K562 (cell line): ENCODE data around the gene BRD3. TPM values are rescaled to one million over a fixed set of nuclear protein-coding genes. Genes with fewer than 3 reads are reported as not detected.

Experiments used
- ATAC-seq: fragments of 200-7000 bp; cut with Tn5 transposase; 3 replicates; pipeline ENCODE4 v1.9.1; 2020; ENCODE audit warnings: moderate library complexity
- BruUV-seq: library from RNA; stranded (reverse); fragments of 400-500 nt; replicated peaks from 2 replicates; lab custom pipeline; 2021; lab: Mats Ljungman, UMichigan
- CTCF ChIA-PET: fragments of 300-600 bp; formaldehyde crosslinking; extraction: SDS; loops from one replicate; lab custom pipeline; 2021; ENCODE audit warnings: low intra/inter-chr PET ratio; lab: Yijun Ruan, JAX
- POLR2A ChIA-PET: fragments of 300-600, 350-650 bp; sonication (Branson Sonifier 250); formaldehyde crosslinking; extraction: SDS; loops from one replicate; lab custom pipeline; 2021; ENCODE audit warnings: antibody characterized with exemption, inconsistent platforms; lab: Yijun Ruan, JAX
- DNase-seq, 4 experiments: peaks; one replicate each; pipeline versions ENCODE4 v3.0.0 to v3.0.0-alpha.2; 2011 to 2018; ENCODE audit warnings: low spot score in 3 of 4, mixed read lengths in 3 of 4; ENCODE audit errors: extremely low read depth in 1 of 4
- FAIRE-seq: peaks from 2 replicates; lab custom pipeline; 2011; peaks lifted over from hg19 to GRCh38; lab: Jason Lieb, UNC
- H2AFZ ChIP-seq: 2 replicates; pipeline ENCODE4 v1.6.0; 2011; ENCODE audit warnings: low read depth, low read length, control low read depth, inconsistent platforms
- H3K27ac ChIP-seq: fragments of 200-600 bp; 3 replicates; pipeline ENCODE4 v1.8.0; 2011; ENCODE audit warnings: low read depth, mild to moderate bottlenecking, control low read depth, inconsistent platforms, low read length, moderate library complexity, mixed read lengths; ENCODE audit errors: extremely low read depth
- H3K27me3 ChIP-seq, 2 experiments: fragments of 300-600 bp in 1 of 2; 2 replicates in 1 of 2; 3 replicates in 1 of 2; pipeline versions ENCODE4 v1.6.0 to v1.8.0; 2011; ENCODE audit warnings: inconsistent platforms in 2 of 2, low read length in 2 of 2, mild to moderate bottlenecking in 1 of 2, mixed read lengths in 1 of 2, moderate library complexity in 1 of 2; ENCODE audit not compliant: control insufficient read depth in 2 of 2, insufficient read depth in 2 of 2
- H3K36me3 ChIP-seq: fragments of 300-600 bp; 3 replicates; pipeline ENCODE4 v1.8.0; 2011; ENCODE audit warnings: mild to moderate bottlenecking, low read length, inconsistent platforms; ENCODE audit not compliant: control insufficient read depth, insufficient read depth
- H3K4me1 ChIP-seq, 2 experiments: fragments of 200-600 bp in 1 of 2; replicated peaks in 1 of 2; 2 replicates in 1 of 2; 3 replicates in 1 of 2; pipeline versions ENCODE4 v1.5.1 to v1.8.0; 2011; ENCODE audit warnings: inconsistent platforms in 2 of 2, low read length in 2 of 2, mild to moderate bottlenecking in 1 of 2, mixed read lengths in 1 of 2, moderate library complexity in 1 of 2; ENCODE audit not compliant: control insufficient read depth in 2 of 2, insufficient read depth in 2 of 2
- H3K4me2 ChIP-seq: 2 replicates; pipeline ENCODE4 v1.6.1; 2011; ENCODE audit warnings: low read length, control low read depth, inconsistent platforms, mixed read lengths; ENCODE audit not compliant: insufficient read depth
- H3K4me3 ChIP-seq: fragments of 200-600 bp; sonication (generic), shearing (Covaris generic); 2 replicates; pipeline ENCODE4 v1.5.1; 2016; ENCODE audit warnings: control low read depth, inconsistent platforms
- H3K79me2 ChIP-seq: fragments of 200-600 bp; 3 replicates; pipeline ENCODE4 v1.8.0; 2011; ENCODE audit warnings: low read length, inconsistent platforms; ENCODE audit not compliant: control insufficient read depth, insufficient read depth
- H3K9ac ChIP-seq, 2 experiments: 2 replicates each; pipeline versions ENCODE4 v1.6.0 to v1.6.1; 2011; ENCODE audit warnings: low read depth in 2 of 2, low read length in 2 of 2, control low read depth in 1 of 2, inconsistent platforms in 1 of 2, mild to moderate bottlenecking in 1 of 2, mixed read lengths in 1 of 2; ENCODE audit not compliant: insufficient read depth in 1 of 2
- H3K9me1 ChIP-seq: one replicate; pipeline ENCODE4 v1.6.0; 2011; ENCODE audit warnings: inconsistent platforms, mild to moderate bottlenecking, low read length, moderate library complexity; ENCODE audit not compliant: control insufficient read depth, insufficient read depth
- H3K9me3 ChIP-seq: replicated peaks from 2 replicates; pipeline ENCODE4 v1.5.1; 2011; ENCODE audit warnings: low read depth, low read length, inconsistent platforms; ENCODE audit not compliant: control insufficient read depth, insufficient read depth
- H4K20me1 ChIP-seq: replicated peaks from 2 replicates; pipeline ENCODE4 v1.6.1; 2011; ENCODE audit warnings: low read length, inconsistent platforms, mixed read lengths; ENCODE audit not compliant: control insufficient read depth, insufficient read depth
- ARHGAP35 ChIP-seq: fragments of 450-650 bp; IDR thresholded peaks from 2 replicates; pipeline ENCODE4 v1.6.1; 2018; ENCODE audit not compliant: partially characterized antibody
- CTCFL ChIP-seq: IDR thresholded peaks from 2 replicates; pipeline ENCODE4 v1.6.1; 2011; ENCODE audit warnings: borderline replicate concordance, low read depth, mild to moderate bottlenecking, moderate library complexity, low read length; ENCODE audit not compliant: insufficient read depth, poor library complexity, severe bottlenecking
- FUS ChIP-seq: fragments of 200-400 bp; formaldehyde crosslinking; optimal IDR thresholded peaks from 2 replicates; pipeline ENCODE3; 2017; ENCODE audit warnings: low read depth, low read length
- GATAD2B ChIP-seq: fragments of 450-650 bp; IDR thresholded peaks from 2 replicates; pipeline ENCODE4 v1.6.1; 2017; ENCODE audit warnings: mild to moderate bottlenecking, borderline replicate concordance
- HCFC1 ChIP-seq: IDR thresholded peaks from 2 replicates; pipeline ENCODE4 v1.6.1; 2012; ENCODE audit warnings: low read depth, low read length, improper control_type of control experiment
- KAT7 ChIP-seq: sonication (generic); formaldehyde crosslinking; IDR thresholded peaks from 2 replicates; pipeline ENCODE4 v1.8.0; 2022; ENCODE audit warnings: missing genetic modification reagents, mild to moderate bottlenecking, borderline replicate concordance
- KAT8 ChIP-seq: fragments of 450-650 bp; IDR thresholded peaks from 2 replicates; pipeline ENCODE4 v1.6.1; 2016; ENCODE audit warnings: low read depth, mild to moderate bottlenecking
- LARP7 ChIP-seq: fragments of 450-650 bp; IDR thresholded peaks from 2 replicates; pipeline ENCODE4 v1.6.1; 2016
- MIER1 ChIP-seq: fragments of 450-650 bp; IDR thresholded peaks from 2 replicates; pipeline ENCODE4 v1.6.1; 2016; ENCODE audit warnings: antibody characterized with exemption, mild to moderate bottlenecking, low read depth
- MYBL2 ChIP-seq, 2 experiments: fragments of 450-650 bp in 1 of 2; sonication (generic) in 1 of 2; formaldehyde crosslinking in 1 of 2; IDR thresholded peaks; 2 replicates each; pipeline versions ENCODE4 v1.6.1 to v1.8.1; 2017 to 2022; ENCODE audit warnings: borderline replicate concordance in 1 of 2, inconsistent platforms in 1 of 2, low read depth in 1 of 2, mild to moderate bottlenecking in 1 of 2, missing genetic modification reagents in 1 of 2, moderate library complexity in 1 of 2
- NBN ChIP-seq: fragments of 450-650 bp; IDR thresholded peaks from 2 replicates; pipeline ENCODE4 v1.6.1; 2016; ENCODE audit warnings: low read depth, mild to moderate bottlenecking
- PRMT5 ChIP-seq: sonication (generic); formaldehyde crosslinking; IDR thresholded peaks from 2 replicates; pipeline ENCODE4 v1.5.0; 2020; ENCODE audit warnings: missing genetic modification reagents
- RNF2 ChIP-seq: sonication (generic); IDR thresholded peaks from 2 replicates; pipeline ENCODE4 v1.6.1; 2016
- SIN3B ChIP-seq: fragments of 450-650 bp; IDR thresholded peaks from 2 replicates; pipeline ENCODE4 v1.6.1; 2017; ENCODE audit warnings: low read depth, mild to moderate bottlenecking, moderate library complexity
- SRSF9 ChIP-seq: fragments of 200-400 bp; formaldehyde crosslinking; IDR thresholded peaks from 2 replicates; pipeline ENCODE4 v1.6.1; 2017; ENCODE audit warnings: low read depth, low read length, borderline replicate concordance
- TEAD4 ChIP-seq, 2 experiments: sonication (generic) in 1 of 2; formaldehyde crosslinking in 1 of 2; IDR thresholded peaks; 2 replicates each; pipeline versions ENCODE4 v1.6.1 to v1.8.0; 2012 to 2022; ENCODE audit warnings: borderline replicate concordance in 1 of 2, inconsistent platforms in 1 of 2, low read length in 1 of 2, mild to moderate bottlenecking in 1 of 2, missing genetic modification reagents in 1 of 2
- THRA ChIP-seq: fragments of 450-650 bp; IDR thresholded peaks from 2 replicates; pipeline ENCODE4 v1.6.1; 2017; ENCODE audit warnings: mild to moderate bottlenecking, moderate library complexity
- WGBS: fragments of 100-300 bp; shearing (Covaris generic); methylation state at CpG from one replicate; pipeline ENCODE4 v1.1.6; 2016; ENCODE audit warnings: low coverage, mixed read lengths; ENCODE audit not compliant: insufficient coverage; ENCODE audit errors: missing lambda C conversion rate; 5-methylcytosine and 5-hydroxymethylcytosine counted together
- in situ Hi-C: fragments of 300-500 bp; cut with MboI; formaldehyde crosslinking; loops from 4 replicates; pipeline ENCODE4 v1.15.0; 2018; ENCODE audit warnings: inconsistent platforms, mixed read lengths
- intact Hi-C: fragments of 100-400 bp; cut with micrococcal nuclease; formaldehyde crosslinking; loops from 2 replicates; pipeline ENCODE4 v1.14.2; 2022
- polyA plus RNA-seq, 8 experiments: library from polyadenylated mRNA; depleted of rRNA in 4 of 8; stranded (reverse) in 5 of 8; unstranded in 3 of 8; fragments of >200 nt; fragmentation: Nextera tagmentation in 2 of 8; fragmentation: Illumina TruSeq in 1 of 8; extraction: Ambion mirVana in 2 of 8; extraction: Trizol in 1 of 8; gene quantifications; 2 replicates each; pipeline versions ENCODE4 v1.2.1 to v1.2.3, GENCODE V29; 2011 to 2014; ENCODE audit warnings: inconsistent platforms in 1 of 8, missing spikeins in 1 of 8
- total RNA-seq, 7 experiments: library from RNA; depleted of rRNA in 6 of 7; stranded (reverse); fragments of >200 nt in 6 of 7; fragmentation: Illumina TruSeq in 2 of 7; extraction: Trizol in 2 of 7; gene quantifications; 2 replicates each; pipeline versions ENCODE4 v1.2.1 to v1.2.3, GENCODE V29; 2011 to 2021; ENCODE audit warnings: low replicate concordance in 1 of 7

The BRD3 gene
- total and polyA plus RNA-seq, 9 of the 15 experiments (the other 6 are each of a cell fraction or from before 2014, with no cell fraction given) = 0.82 to 37.1 (median 4.2) TPM

- TF ChIP-seq CTCFL (no peak), FUS (no peak), MIER1 (no peak)
Observed at GRCh38 chr9:134063571-134064450, 4.0 kb downstream of the BRD3 start (continued).

GRCh38 chr9:134063088-134063570 is 4.7 kb downstream of the BRD3 start:
- H3K4me1 ChIP-seq = peaks cover 7 to 47% of the 10 kb centered on the region in 2 experiments; a peak in 3 of 5 replicates
- TF ChIP-seq NBN (no peak), GATAD2B (no peak), ARHGAP35 (no peak), TEAD4 (IDR thresholded peaks at IDR 0.05; ENCODE audit: low read length) (no peak), TEAD4 (CRISPR knock-in tag; IDR thresholded peaks at IDR 0.05; ENCODE audit: borderline replicate concordance) (no peak), SIN3B (no peak), MYBL2 (IDR thresholded peaks at IDR 0.05; ENCODE audit: low read depth) (no peak), MYBL2 (CRISPR knock-in tag; IDR thresholded peaks at IDR 0.05; ENCODE audit: borderline replicate concordance) (no peak), RNF2 (no peak), KAT8 (no peak), PRMT5 (CRISPR knock-in tag) (no peak), KAT7 (no peak), LARP7 (no peak), HCFC1 (no peak), THRA (no peak), SRSF9 (no peak)

More at GRCh38 chr9:134063088-134063570, 4.7 kb downstream of the BRD3 start:
- peak overlapping the region in 1 of 2 experiments; percentile 31; a peak in 2 of 4 replicates for H3K9ac ChIP-seq
- no peaks in the 10 kb centered on the region for H3K9me3 ChIP-seq
- DNase-seq (no peak), FAIRE-seq (no peak), ATAC-seq (no peak)
- intact Hi-C loops (no loop called here), in situ Hi-C loops (no loop called here)
- peaks cover 57% of the 10 kb centered on the region for H3K79me2 ChIP-seq
- ChIA-PET CTCF (no interaction called here), POLR2A (interaction anchor here (0.5 kb wide), 1 partner anchor 122 kb away, joined by 3 read pairs; no protein-coding TSS in a partner anchor)
- no peaks in the 10 kb centered on the region for H3K36me3 ChIP-seq
- H3K4me2 ChIP-seq = no peak overlapping the region
- peaks cover 34% of the 10 kb centered on the region for H4K20me1 ChIP-seq
- H3K27ac ChIP-seq = no peak overlapping the region
- no peaks in the 10 kb centered on the region for H3K27me3 ChIP-seq
- H3K4me3 ChIP-seq = no peak overlapping the region
- H2AFZ ChIP-seq = no peak overlapping the region
- 94% methylated on average over 11 of the region's 15 CpGs for WGBS
- no TSS peak for BruUV-seq
- peaks cover 6% of the 10 kb centered on the region for H3K9me1 ChIP-seq
